HUES48 (cell line): ENCODE data around the gene CDKN1C.

Experiments
- H3K27ac ChIP-seq: one replicate; pipeline ENCODE4 v1.7.0; 2013; ENCODE audit warnings: low read depth, low read length, inconsistent platforms
- H3K27me3 ChIP-seq: 2 replicates; pipeline ENCODE4 v1.6.1; 2013; ENCODE audit warnings: mild to moderate bottlenecking, low read length; ENCODE audit not compliant: control insufficient read depth, insufficient read depth
- H3K36me3 ChIP-seq: 2 replicates; pipeline ENCODE4 v1.6.1; 2013; ENCODE audit warnings: low read length; ENCODE audit not compliant: control insufficient read depth, insufficient read depth
- H3K4me1 ChIP-seq: 2 replicates; pipeline ENCODE4 v1.6.1; 2013; ENCODE audit warnings: mild to moderate bottlenecking, low read length; ENCODE audit not compliant: control insufficient read depth, insufficient read depth
- H3K4me3 ChIP-seq: 2 replicates; pipeline ENCODE4 v1.5.1; 2013; ENCODE audit warnings: mild to moderate bottlenecking, low read depth, low read length
- H3K9ac ChIP-seq: 2 replicates; pipeline ENCODE4 v1.6.1; 2013; ENCODE audit warnings: mild to moderate bottlenecking, low read depth, low read length, moderate library complexity
- H3K9me3 ChIP-seq: 2 replicates; pipeline ENCODE4 v1.6.1; 2013; ENCODE audit warnings: low read length; ENCODE audit not compliant: control insufficient read depth, insufficient read depth

Gene CDKN1C

DNA sequence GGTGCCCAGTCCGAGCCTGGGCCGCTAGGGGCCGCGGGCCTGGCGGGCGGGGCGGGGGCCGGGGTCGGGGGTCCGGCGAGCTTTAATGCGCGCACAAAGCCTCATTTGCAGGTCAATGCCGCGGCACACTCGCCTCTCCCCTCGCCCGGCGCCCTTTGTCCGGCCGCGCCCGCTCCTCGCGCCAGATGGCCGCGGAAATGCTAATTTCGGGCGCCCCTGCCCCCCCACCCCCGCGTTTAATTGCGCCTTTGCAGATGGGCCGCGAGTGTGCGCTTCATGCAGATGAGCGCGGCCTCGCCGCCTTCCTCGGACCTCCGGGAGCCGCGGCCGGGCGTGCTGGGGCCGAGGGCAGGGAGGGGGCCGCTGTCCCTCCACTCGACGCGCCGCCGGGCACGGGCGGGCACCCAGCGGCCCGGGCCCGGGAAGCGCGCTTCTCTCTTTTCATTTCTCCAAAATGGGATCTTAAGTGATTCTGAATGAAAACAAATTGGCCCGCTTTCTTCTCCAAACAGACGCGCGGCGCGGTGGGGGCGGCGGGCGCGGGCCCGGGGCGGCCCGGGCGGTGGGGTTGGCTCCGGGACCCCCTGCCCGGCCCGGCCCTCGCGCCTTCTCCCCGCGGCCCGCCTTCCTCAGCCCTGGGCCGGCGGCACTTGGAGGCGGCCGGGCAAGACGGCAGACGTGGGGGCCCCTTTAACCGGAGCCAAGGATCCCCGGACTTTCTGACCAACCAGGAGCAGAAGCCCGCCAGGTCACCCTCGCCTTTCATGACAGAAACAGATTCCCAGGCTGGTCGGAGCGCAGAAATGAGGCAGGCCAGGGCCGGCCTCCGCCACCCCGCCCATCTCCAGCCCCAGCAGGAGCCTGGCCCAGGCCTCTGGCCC is 22.9 kb downstream of the CDKN1C start:
- Histone ChIP-seq H3K9me3 (no peaks in the 10 kb centered on the region), H3K4me3 (peak overlapping the region; percentile 37; the same call in 1 of the 2 replicates), H3K4me1 (peaks cover 16% of the 10 kb centered on the region; the same call in 1 of the 2 replicates), H3K9ac (no peak overlapping the region; the same call in 1 of the 2 replicates), H3K27me3 (peaks cover 72% of the 10 kb centered on the region), H3K27ac (peak overlapping the region; percentile 28), H3K36me3 (no peaks in the 10 kb centered on the region)

GRCh38 chr11:2860636-2861035 is 24.9 kb downstream of the CDKN1C start:
- no peaks in the 10 kb centered on the region for H3K9me3 ChIP-seq
- no peak overlapping the region for H3K9ac ChIP-seq
- H3K27ac ChIP-seq = no peak overlapping the region
- peaks cover 66% of the 10 kb centered on the region for H3K27me3 ChIP-seq
- no peaks in the 10 kb centered on the region for H3K36me3 ChIP-seq
- no peak overlapping the region for H3K4me3 ChIP-seq
- H3K4me1 ChIP-seq = peaks cover 12% of the 10 kb centered on the region; the same call in 1 of the 2 replicates

- H3K27me3 ChIP-seq = peaks cover 65% of the 10 kb centered on the region
- H3K9ac ChIP-seq = no peak overlapping the region
- H3K4me1 ChIP-seq = peaks cover 12% of the 10 kb centered on the region; the same call in 1 of the 2 replicates
- H3K9me3 ChIP-seq = no peaks in the 10 kb centered on the region
- H3K4me3 ChIP-seq = no peak overlapping the region
- no peaks in the 10 kb centered on the region for H3K36me3 ChIP-seq
- H3K27ac ChIP-seq = no peak overlapping the region
These were observed 25.9 kb downstream of the CDKN1C start for GRCh38 chr11:2859699-2860037.

DNA sequence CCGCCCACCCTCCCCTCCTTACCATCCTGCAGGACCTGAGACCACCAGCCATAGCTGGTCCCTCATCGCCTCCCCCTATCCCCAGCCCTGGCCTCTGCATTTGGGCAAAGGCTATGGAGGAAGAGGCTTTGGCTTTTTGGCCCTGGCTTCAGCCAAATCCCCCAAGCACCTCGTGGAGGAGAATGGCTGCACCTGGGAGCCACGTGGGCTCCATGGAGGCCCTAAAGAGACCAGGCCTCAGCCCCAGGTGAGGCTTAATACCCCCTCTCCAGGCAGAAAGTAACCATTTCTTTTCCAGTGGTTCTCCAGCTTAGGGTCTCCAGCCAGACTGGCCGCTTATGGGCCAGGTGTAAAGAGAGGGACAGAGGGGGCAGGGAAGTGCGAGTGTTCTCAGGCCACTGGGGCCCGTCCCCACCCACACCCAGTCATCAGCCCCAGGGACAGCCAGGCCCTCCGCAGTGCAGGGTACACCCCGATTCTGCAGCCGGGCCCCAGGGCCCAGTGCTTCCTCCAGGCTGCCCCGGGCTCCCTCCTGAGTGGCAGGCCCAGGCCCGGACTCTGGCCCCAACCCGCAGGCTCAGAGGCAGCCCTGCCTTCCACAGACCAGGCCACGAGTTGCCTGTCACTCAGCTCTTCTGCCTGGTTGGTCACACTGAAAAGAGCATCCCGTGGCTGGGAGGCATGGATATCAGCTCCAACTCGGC is 26.4 kb downstream of the CDKN1C start:
- H3K9me3 ChIP-seq = no peaks in the 10 kb centered on the region
- H3K4me3 ChIP-seq = no peak overlapping the region
- no peak overlapping the region for H3K9ac ChIP-seq
- peaks cover 60% of the 10 kb centered on the region for H3K27me3 ChIP-seq
- H3K27ac ChIP-seq = no peak overlapping the region
- no peaks in the 10 kb centered on the region for H3K36me3 ChIP-seq
- H3K4me1 ChIP-seq = peaks cover 12% of the 10 kb centered on the region; the same call in 1 of the 2 replicates

DNA sequence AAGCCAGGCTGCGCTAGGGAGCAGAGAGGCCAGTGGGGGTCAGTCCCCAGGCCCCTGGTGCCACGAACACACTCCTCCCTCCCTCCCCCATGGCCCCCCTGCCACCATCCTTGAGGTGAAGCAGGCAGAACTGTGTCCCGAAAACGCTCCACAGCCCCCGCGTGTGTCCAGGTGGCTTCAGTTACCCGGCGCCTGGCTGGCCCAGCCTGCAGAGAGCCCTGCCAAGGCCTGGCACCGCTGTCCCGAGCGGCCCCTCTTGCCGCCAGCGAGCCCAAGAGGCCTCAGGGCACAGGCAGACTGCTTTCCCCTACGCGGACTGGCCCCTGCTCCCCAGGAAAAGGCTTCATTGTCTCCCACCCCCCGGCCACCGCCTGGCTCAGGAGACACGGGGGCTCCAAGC is 27.7 kb downstream of the CDKN1C start:
- H3K9ac ChIP-seq = no peak overlapping the region
- no peaks in the 10 kb centered on the region for H3K36me3 ChIP-seq
- peaks cover 6% of the 10 kb centered on the region; the same call in 1 of the 2 replicates for H3K4me1 ChIP-seq
- no peak overlapping the region for H3K4me3 ChIP-seq
- no peak overlapping the region for H3K27ac ChIP-seq
- peaks cover 55% of the 10 kb centered on the region for H3K27me3 ChIP-seq
- no peaks in the 10 kb centered on the region for H3K9me3 ChIP-seq

DNA sequence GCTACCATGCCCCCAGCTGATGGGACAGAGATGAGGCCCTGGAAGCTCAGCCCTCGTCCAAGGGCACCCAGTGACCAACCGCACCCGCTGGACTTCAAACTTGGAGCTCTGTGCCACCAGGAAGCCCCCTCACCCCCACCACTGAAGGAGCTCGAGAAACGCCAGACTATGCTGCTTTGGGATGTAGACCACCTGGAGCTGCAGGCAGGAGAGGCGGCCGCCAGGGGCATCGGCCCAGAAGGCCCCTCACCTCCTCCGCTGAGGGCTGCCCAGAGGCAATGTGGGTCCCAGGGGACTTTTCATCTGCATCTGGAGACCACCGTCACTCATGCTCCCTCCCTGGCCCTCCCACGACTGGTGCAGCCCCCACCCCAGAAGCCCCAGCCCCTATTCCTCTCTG is 28.3 kb downstream of the CDKN1C start:
- Histone ChIP-seq H3K27ac (no peak overlapping the region), H3K4me3 (no peak overlapping the region), H3K9ac (no peak overlapping the region), H3K27me3 (peaks cover 55% of the 10 kb centered on the region), H3K36me3 (no peaks in the 10 kb centered on the region), H3K9me3 (no peaks in the 10 kb centered on the region), H3K4me1 (peaks cover 5% of the 10 kb centered on the region; the same call in 1 of the 2 replicates)

GRCh38 chr11:2855162-2855561 is 30.4 kb downstream of the CDKN1C start:
- Histone ChIP-seq H3K36me3 (no peaks in the 10 kb centered on the region), H3K27me3 (peaks cover 42% of the 10 kb centered on the region), H3K9ac (no peak overlapping the region), H3K4me3 (no peak overlapping the region), H3K27ac (no peak overlapping the region), H3K9me3 (no peaks in the 10 kb centered on the region), H3K4me1 (no peaks in the 10 kb centered on the region)

DNA sequence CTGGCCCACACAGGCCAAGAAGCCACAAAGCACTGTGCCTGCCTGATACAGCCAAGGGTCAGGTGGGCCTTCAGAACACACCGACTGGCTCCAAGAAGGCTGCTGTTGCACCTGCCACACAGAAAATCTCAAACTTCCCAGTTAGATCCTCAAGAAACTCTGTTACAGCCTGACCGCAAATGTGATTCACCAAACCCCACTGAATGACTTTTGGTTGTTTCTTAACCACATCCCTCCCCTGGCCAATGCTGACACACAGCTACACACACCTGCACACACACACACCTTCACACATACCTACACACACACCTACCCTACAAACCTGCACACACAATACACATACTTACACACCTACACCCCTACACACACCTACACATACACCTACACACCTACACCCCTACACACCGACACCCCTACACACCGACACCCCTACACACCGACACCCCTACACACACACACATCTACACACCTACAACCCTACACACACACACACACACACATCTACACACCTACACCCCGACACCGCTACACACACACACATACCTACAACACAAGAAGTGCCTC is 31.5 kb downstream of the CDKN1C start:
- Histone ChIP-seq H3K9ac (no peak overlapping the region), H3K27ac (no peak overlapping the region), H3K9me3 (no peaks in the 10 kb centered on the region), H3K4me1 (no peaks in the 10 kb centered on the region), H3K36me3 (no peaks in the 10 kb centered on the region), H3K4me3 (no peak overlapping the region), H3K27me3 (peaks cover 32% of the 10 kb centered on the region)

- Histone ChIP-seq H3K9ac (no peak overlapping the region), H3K36me3 (no peaks in the 10 kb centered on the region), H3K4me1 (no peaks in the 10 kb centered on the region), H3K27me3 (peaks cover 31% of the 10 kb centered on the region), H3K9me3 (no peaks in the 10 kb centered on the region), H3K27ac (no peak overlapping the region), H3K4me3 (no peak overlapping the region)
These were observed 32.2 kb downstream of the CDKN1C start for GRCh38 chr11:2853401-2853800.

GRCh38 chr11:2849994-2850770 is 35.4 kb downstream of the CDKN1C start:
- Histone ChIP-seq H3K36me3 (no peaks in the 10 kb centered on the region), H3K9me3 (no peaks in the 10 kb centered on the region), H3K9ac (no peak overlapping the region), H3K27ac (no peak overlapping the region), H3K27me3 (peaks cover 17% of the 10 kb centered on the region), H3K4me3 (no peak overlapping the region), H3K4me1 (no peaks in the 10 kb centered on the region; the same call in 1 of the 2 replicates)
